Dedifferentiated amniotic fluid mesenchymal stem cell (primary cell): ENCODE results near the gene SNORC.

Source experiments
- DNase-seq: peaks from one replicate; pipeline ENCODE4 v3.0.0-alpha.2; 2016; ENCODE audit errors: extremely low spot score

SNORC gene

GRCh38 chr2:232869138-232870017 lies 686 bp upstream of the SNORC start:
- no peak for DNase-seq

- no peak for DNase-seq
Measured at GRCh38 chr2:232870766-232871371, 805 bp downstream of the SNORC start.

GRCh38 chr2:232871418-232871834 lies 1.4 kb downstream of the SNORC start:
- no peak for DNase-seq

GRCh38 chr2:232871835-232872736 lies 2.0 kb downstream of the SNORC start:
- no peak for DNase-seq

GRCh38 chr2:232872826-232873225 lies 2.8 kb downstream of the SNORC start:
- no peak for DNase-seq

- no peak for DNase-seq
Measured at GRCh38 chr2:232873292-232873908, 3.3 kb downstream of the SNORC start.

- DNase-seq, result no peak
Measured at GRCh38 chr2:232873909-232874641, 4.0 kb downstream of the SNORC start.

GRCh38 chr2:232874677-232875223 lies 4.7 kb downstream of the SNORC start:
- no peak for DNase-seq

GRCh38 chr2:232875256-232876121 lies 5.4 kb downstream of the SNORC start:
- DNase-seq, result no peak

- no peak for DNase-seq
Measured at GRCh38 chr2:232876161-232876977, 6.3 kb downstream of the SNORC start.

GRCh38 chr2:232876978-232877441 lies 6.9 kb downstream of the SNORC start:
- DNase-seq, result no peak

- no peak for DNase-seq
Measured at GRCh38 chr2:232877940-232878511, 8.0 kb downstream of the SNORC start.

- no peak for DNase-seq
Measured at GRCh38 chr2:232878855-232879617, 9.0 kb downstream of the SNORC start.

GRCh38 chr2:232879618-232880494 lies 9.8 kb downstream of the SNORC start:
- DNase-seq, result no peak

- DNase-seq, result no peak
Measured at GRCh38 chr2:232880764-232881351, 10.8 kb downstream of the SNORC start.

- no peak for DNase-seq
Measured at GRCh38 chr2:232882085-232882484, 12.0 kb downstream of the SNORC start.
